Uterus (tissue), 2 donors: ENCODE measurements around the gene CREB5.

Source experiments
- CTCF ChIP-seq, 4 experiments: fragments of 200-600 bp in 2 of 4; fragments of 450-650 bp in 2 of 4; sonication (generic) in 2 of 4; IDR thresholded peaks; one replicate each; pipeline ENCODE4 v1.5.1; 2016 to 2019; ENCODE audit warnings: antibody characterized with exemption in 4 of 4, mild to moderate bottlenecking in 2 of 4, moderate library complexity in 1 of 4
- POLR2A ChIP-seq, 2 donors: fragments of 450-650 bp; IDR thresholded peaks; one replicate each; pipeline ENCODE4 v1.6.1; 2016; ENCODE audit warnings: antibody characterized with exemption in 2 of 2, mild to moderate bottlenecking in 1 of 2, moderate library complexity in 1 of 2

- TF ChIP-seq POLR2A (IDR thresholded peaks at IDR 0.05) (no peak), CTCF (IDR thresholded peaks at IDR 0.05) (no peak)
These were observed 430.5 kb downstream of the CREB5 start for GRCh38 chr7:28842769-28843295.
